HUES64 (cell line): ENCODE data around the gene CABP4.
A peak's percentile ranks its signal among the peaks of the same experiment; 100 is the strongest.
"Not testable (repeated sequence)": the region's sequence is repeated elsewhere in the genome, so short reads cannot be mapped to it uniquely, and the experiment has no call there.

Source experiments
- H3K27ac ChIP-seq: 2 replicates; pipeline ENCODE4 v1.7.0; 2013; ENCODE audit warnings: low read depth, low read length, inconsistent platforms
- H3K27me3 ChIP-seq: 2 replicates; pipeline ENCODE4 v1.6.1; 2013; ENCODE audit warnings: mild to moderate bottlenecking, low read length; ENCODE audit not compliant: insufficient read depth
- H3K36me3 ChIP-seq: 2 replicates; pipeline ENCODE4 v1.6.1; 2013; ENCODE audit warnings: mild to moderate bottlenecking, low read length; ENCODE audit not compliant: insufficient read depth
- H3K4me1 ChIP-seq: 2 replicates; pipeline ENCODE4 v1.6.1; 2013; ENCODE audit warnings: mild to moderate bottlenecking, low read length, moderate library complexity; ENCODE audit not compliant: insufficient read depth
- H3K4me3 ChIP-seq: 2 replicates; pipeline ENCODE4 v1.5.1; 2013; ENCODE audit warnings: mild to moderate bottlenecking, low read length, moderate library complexity
- H3K9ac ChIP-seq: 2 replicates; pipeline ENCODE4 v1.6.1; 2013; ENCODE audit warnings: mild to moderate bottlenecking, low read depth, low read length
- H3K9me3 ChIP-seq: 2 replicates; pipeline ENCODE4 v1.6.1; 2013; ENCODE audit warnings: low read depth, low read length; ENCODE audit not compliant: insufficient read depth
- WGBS: fragments of 150-250, 120-280 bp; methylation state at CpG from one replicate; pipeline ENCODE4 v1.1.7; 2013; ENCODE audit warnings: missing lambda C conversion rate; 5-methylcytosine and 5-hydroxymethylcytosine counted together

CABP4 gene

DNA sequence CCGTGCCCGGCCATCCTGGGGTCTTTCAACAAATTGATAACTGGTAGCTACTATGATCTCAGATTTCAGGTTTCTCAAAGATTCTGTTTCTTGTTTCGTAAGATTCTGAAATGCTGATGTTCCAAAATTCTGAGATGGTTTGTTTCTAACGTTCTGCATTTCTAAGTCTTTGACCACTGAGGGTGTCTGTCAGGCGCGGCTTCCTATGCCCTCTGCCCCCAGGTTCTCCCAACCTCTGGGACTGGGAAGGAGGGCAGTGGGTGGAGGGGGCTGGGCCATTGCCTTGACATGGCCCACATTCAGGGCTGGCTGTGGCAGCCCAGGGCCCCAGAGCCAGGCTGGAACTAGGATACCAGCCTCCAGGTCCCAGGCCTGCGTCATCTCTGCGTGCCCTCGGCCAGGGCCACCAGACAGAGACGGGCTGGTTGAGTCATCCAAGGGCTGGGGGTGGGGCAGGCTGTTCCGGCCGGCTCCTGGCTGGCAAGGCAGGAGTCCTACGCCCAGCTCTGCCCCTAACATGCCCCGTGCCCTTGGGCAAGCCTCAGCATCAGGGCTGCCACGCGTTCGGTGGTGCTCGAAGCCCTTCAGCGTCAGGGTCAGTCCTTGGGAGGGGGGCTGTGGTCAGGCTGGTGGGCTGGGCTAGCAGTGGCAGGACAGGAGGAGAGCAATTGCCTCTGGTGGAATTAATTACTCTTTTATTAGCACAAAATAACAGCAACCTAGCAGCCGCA, 8.7 kb downstream of the CABP4 start:
- Histone ChIP-seq H3K36me3 (no peaks in the 10 kb centered on the region), H3K4me1 (peaks cover 5% of the 10 kb centered on the region), H3K9ac (peak overlapping the region; percentile 39), H3K4me3 (peak overlapping the region; percentile 90), H3K9me3 (no peaks in the 10 kb centered on the region), H3K27me3 (no peaks in the 10 kb centered on the region), H3K27ac (no peak overlapping the region)
- 83% methylated on average over 20 of the region's 20 CpGs for WGBS

DNA sequence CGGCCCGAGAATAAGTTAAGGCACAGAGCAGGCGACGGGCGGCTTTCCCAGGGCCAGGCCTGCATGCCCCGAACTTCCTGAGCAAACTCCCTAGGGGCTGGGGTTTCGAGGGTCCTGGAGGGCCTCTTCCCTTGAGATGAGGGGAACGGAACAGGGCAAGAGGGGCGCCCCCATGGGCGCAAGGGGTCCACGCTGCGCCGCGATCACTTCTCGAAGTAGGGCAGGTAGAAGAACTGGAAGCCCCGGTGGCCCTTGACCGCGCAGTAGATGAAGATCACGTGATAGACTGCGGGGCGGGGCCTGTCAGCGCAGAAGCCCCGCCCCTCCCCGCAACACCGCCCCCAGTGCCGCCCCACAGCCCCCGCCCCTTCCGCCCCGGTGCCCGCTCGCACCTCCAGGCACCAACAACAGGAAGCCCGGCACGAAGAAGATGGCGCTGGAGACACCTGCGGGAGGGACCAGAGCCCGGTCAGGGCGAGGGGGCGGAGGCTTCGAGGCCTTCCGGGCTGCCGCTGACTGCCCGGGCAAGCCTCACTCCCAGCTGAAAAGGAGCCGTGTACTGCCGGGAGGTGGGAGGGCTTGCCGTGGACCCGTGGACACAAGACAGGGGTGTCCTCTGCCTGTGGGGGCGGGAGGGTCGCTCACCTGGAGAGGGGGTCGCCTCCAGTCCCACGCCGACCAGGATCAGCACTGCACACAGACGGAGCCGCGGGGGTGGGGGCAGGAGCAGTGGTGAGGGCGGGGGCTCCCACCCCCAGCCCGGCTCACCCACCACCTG, 9.4 kb downstream of the CABP4 start:
- Histone ChIP-seq H3K27me3 (no peaks in the 10 kb centered on the region), H3K9me3 (no peaks in the 10 kb centered on the region), H3K9ac (peak overlapping the region; percentile 91), H3K4me3 (peak overlapping the region; percentile 90), H3K36me3 (no peaks in the 10 kb centered on the region), H3K27ac (peak overlapping the region; percentile 92), H3K4me1 (peaks cover 5% of the 10 kb centered on the region)
- WGBS: 12% methylated on average over 54 of the region's 56 CpGs

GRCh38 chr11:67465189-67465510, 10.0 kb downstream of the CABP4 start:
- Histone ChIP-seq H3K36me3 (no peaks in the 10 kb centered on the region), H3K27me3 (no peaks in the 10 kb centered on the region), H3K9me3 (no peaks in the 10 kb centered on the region), H3K4me1 (peaks cover 5% of the 10 kb centered on the region), H3K27ac (peak overlapping the region; percentile 92), H3K9ac (peak overlapping the region; percentile 91), H3K4me3 (peak overlapping the region; percentile 90)
- WGBS: 46% methylated on average over 3 of the region's 3 CpGs

DNA sequence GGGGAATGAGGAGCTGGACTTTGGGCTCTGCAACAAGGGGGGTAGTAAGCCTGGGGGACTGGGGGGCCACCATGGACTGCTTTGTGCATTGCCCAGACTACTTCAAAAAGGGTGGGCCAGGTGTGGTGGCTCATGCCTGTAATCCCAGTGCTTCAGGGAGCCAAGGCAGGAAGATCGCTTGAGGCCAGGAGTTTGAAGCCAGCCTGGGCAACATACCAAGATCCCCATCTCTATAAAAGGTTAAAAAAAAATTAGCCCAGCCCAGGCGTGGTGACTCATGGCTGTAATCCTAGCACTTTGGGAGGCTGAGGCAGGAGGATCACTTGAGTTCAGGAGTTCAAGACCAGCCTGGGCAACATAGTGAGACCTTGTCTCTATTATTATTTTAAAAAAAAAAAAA, 10.4 kb downstream of the CABP4 start:
- not testable (repeated sequence) for H3K27me3 ChIP-seq, H3K36me3 ChIP-seq, H3K9me3 ChIP-seq, H3K9ac ChIP-seq, H3K4me1 ChIP-seq
- WGBS: 89% methylated on average over 2 of the region's 2 CpGs
- Histone ChIP-seq H3K4me3 (peak overlapping the region; percentile 90), H3K27ac (peak overlapping the region; percentile 92; the same call in 1 of the 2 replicates)

- Histone ChIP-seq H3K27me3 (no peaks in the 10 kb centered on the region), H3K4me1 (peaks cover 5% of the 10 kb centered on the region), H3K9me3 (no peaks in the 10 kb centered on the region), H3K36me3 (no peaks in the 10 kb centered on the region), H3K27ac (no peak overlapping the region), H3K4me3 (no peak overlapping the region), H3K9ac (no peak overlapping the region)
- 93% methylated on average over 5 of the region's 5 CpGs for WGBS
These were observed 11.2 kb downstream of the CABP4 start for GRCh38 chr11:67466367-67466766.

DNA sequence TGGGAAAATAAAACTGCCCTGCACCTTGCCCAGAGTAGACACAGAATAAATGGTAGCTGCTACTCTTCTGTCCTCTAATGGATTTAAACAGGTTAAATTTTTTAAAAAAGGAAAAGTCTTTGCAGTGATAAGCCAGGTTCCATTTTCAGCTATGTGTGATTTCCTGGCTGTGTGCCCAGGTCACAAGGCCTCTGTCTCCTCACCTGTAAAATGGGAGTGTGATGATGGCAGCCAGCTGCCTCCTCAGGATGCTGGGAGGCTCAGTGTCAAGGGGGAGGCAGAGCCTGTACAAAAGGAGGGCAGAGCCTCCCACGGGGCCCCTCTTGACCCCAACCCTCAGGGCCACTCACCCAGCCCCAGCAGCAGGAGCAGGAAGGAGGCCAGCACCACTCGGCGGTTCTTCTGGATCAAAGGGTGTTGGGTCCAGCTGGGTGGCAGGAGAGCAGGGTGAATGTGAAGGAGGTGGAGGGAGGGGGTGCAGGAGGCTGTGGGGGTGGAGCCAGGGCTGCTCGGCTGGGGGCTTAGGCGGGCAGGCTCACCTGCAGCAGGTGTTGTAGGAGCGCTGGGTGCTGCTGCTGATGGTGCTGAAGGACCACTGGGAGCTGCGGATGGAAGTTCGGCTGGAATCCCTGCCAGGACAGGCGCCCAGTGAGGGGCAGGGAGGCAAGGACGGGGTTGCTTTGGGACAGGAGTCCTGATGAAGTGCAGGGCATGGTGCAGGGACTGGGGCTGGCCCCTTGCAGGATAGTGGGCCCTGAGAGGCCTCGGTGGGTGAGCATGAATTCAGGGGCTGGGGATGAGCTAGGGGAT, 12.0 kb downstream of the CABP4 start:
- WGBS: 77% methylated on average over 11 of the region's 11 CpGs
- peaks cover 5% of the 10 kb centered on the region for H3K4me1 ChIP-seq
- peak overlapping the region; percentile 93; the same call in 1 of the 2 replicates for H3K4me3 ChIP-seq
- no peak overlapping the region for H3K27ac ChIP-seq
- H3K36me3 ChIP-seq: no peaks in the 10 kb centered on the region
- no peaks in the 10 kb centered on the region for H3K27me3 ChIP-seq
- H3K9ac ChIP-seq: no peak overlapping the region
- no peaks in the 10 kb centered on the region for H3K9me3 ChIP-seq

GRCh38 chr11:67468056-67468455, 12.9 kb downstream of the CABP4 start:
- 78% methylated on average over 5 of the region's 5 CpGs for WGBS
- Histone ChIP-seq H3K27ac (no peak overlapping the region), H3K4me1 (peaks cover 5% of the 10 kb centered on the region), H3K36me3 (no peaks in the 10 kb centered on the region), H3K9ac (peak overlapping the region; percentile 77; the same call in 1 of the 2 replicates), H3K9me3 (no peaks in the 10 kb centered on the region), H3K4me3 (peak overlapping the region; percentile 93), H3K27me3 (no peaks in the 10 kb centered on the region)

DNA sequence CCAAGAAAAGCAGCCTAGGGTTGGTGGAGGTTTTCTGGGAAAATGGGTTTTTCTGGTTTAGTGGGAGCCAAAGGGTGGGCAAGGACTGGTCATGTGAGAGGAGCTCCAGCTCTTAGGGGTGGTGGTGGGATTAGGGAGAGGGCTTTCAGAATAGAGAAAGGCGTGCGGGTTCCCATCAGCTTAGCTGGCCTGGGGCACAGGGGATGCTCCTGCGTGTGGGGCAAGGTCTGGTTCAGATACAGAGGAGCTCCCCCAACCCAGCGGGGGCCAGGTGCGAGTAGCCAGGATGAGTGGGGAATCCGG, 13.3 kb downstream of the CABP4 start:
- H3K36me3 ChIP-seq: no peaks in the 10 kb centered on the region
- H3K4me1 ChIP-seq: peaks cover 5% of the 10 kb centered on the region
- peak overlapping the region; percentile 77 for H3K9ac ChIP-seq
- WGBS: 9% methylated on average over 6 of the region's 6 CpGs
- no peaks in the 10 kb centered on the region for H3K9me3 ChIP-seq
- H3K27ac ChIP-seq: peak overlapping the region; percentile 58; the same call in 1 of the 2 replicates
- H3K27me3 ChIP-seq: no peaks in the 10 kb centered on the region
- peak overlapping the region; percentile 93 for H3K4me3 ChIP-seq

GRCh38 chr11:67468759-67469507, 13.8 kb downstream of the CABP4 start, which contains the start of gene TMEM134:
Gene TMEM134, minus strand, starts transcription at chr11:67469251. Its CDS starts 59 bp downstream, at chr11:67469192.
- no peaks in the 10 kb centered on the region for H3K9me3 ChIP-seq
- H3K4me1 ChIP-seq: peaks cover 5% of the 10 kb centered on the region
- WGBS: under 1% methylated on average over 76 of the region's 76 CpGs
- no peaks in the 10 kb centered on the region for H3K36me3 ChIP-seq
- H3K27ac ChIP-seq: peak within 1 kb of the TSS; percentile 58; the same call in 1 of the 2 replicates
- H3K4me3 ChIP-seq: peak within 1 kb of the TSS; percentile 93
- no peaks in the 10 kb centered on the region for H3K27me3 ChIP-seq
- H3K9ac ChIP-seq: peak within 1 kb of the TSS; percentile 77

DNA sequence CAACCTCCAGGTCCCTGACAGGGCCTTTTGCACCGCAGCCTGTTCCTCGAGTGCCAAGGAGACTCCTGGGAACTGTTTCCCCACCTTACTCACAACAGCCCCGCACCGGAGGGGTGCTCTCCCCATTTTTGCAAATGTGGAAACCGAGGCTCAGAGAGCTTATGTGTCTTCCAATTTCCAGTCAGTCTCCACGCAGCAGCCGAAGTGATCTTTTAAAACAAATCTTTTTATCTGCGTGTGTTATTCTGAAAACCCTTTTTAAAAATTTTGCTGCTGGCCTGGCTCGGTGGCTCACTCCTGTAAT, 14.3 kb downstream of the CABP4 start:
- peak overlapping the region; percentile 70 for H3K9ac ChIP-seq
- no peaks in the 10 kb centered on the region for H3K9me3 ChIP-seq
- H3K36me3 ChIP-seq: no peaks in the 10 kb centered on the region
- 42% methylated on average over 9 of the region's 9 CpGs for WGBS
- H3K27me3 ChIP-seq: no peaks in the 10 kb centered on the region
- peak overlapping the region; percentile 93 for H3K4me3 ChIP-seq
- H3K4me1 ChIP-seq: no peaks in the 10 kb centered on the region
- H3K27ac ChIP-seq: 0 out of 2 replicates have a peak overlapping the region, but pooled peaks have one; percentile 24
